ENCODE results near the gene PCCA.
"Not testable (repeated sequence)": the region's sequence is repeated elsewhere in the genome, so short reads cannot be mapped to it uniquely, and the experiment has no call there.

Gene PCCA

GRCh38 chr13:100364591-100364990, 275.7 kb downstream of the PCCA start:
- no peak for DNase-seq

GRCh38 chr13:100365680-100366079, 276.8 kb downstream of the PCCA start:
- no peak for DNase-seq

- no peak for DNase-seq
Measured at GRCh38 chr13:100378533-100378932, 289.6 kb downstream of the PCCA start.

- DNase-seq, result no peak
Measured at GRCh38 chr13:100381595-100382224, 292.8 kb downstream of the PCCA start.

GRCh38 chr13:100382785-100383184, 293.9 kb downstream of the PCCA start:
- DNase-seq, result peak; percentile 67

- no peak for DNase-seq
Measured at GRCh38 chr13:100387416-100387815, 298.5 kb downstream of the PCCA start.

GRCh38 chr13:100388150-100388549, 299.3 kb downstream of the PCCA start:
- not testable (repeated sequence) for DNase-seq

- DNase-seq, result no peak
Measured at GRCh38 chr13:100388923-100389322, 300.0 kb downstream of the PCCA start.

- no peak for DNase-seq
Measured at GRCh38 chr13:100389617-100390016, 300.7 kb downstream of the PCCA start.

- DNase-seq, result peak; percentile 96
Measured at GRCh38 chr13:100392709-100393630, 304.1 kb downstream of the PCCA start.

GRCh38 chr13:100394005-100394695, 305.3 kb downstream of the PCCA start:
- no peak for DNase-seq

GRCh38 chr13:100395698-100396373, 306.9 kb downstream of the PCCA start:
- DNase-seq, result no peak

GRCh38 chr13:100396776-100397175, 307.9 kb downstream of the PCCA start:
- no peak for DNase-seq

GRCh38 chr13:100397627-100398026, 308.7 kb downstream of the PCCA start:
- DNase-seq, result no peak

- no peak for DNase-seq
Measured at GRCh38 chr13:100398360-100398759, 309.5 kb downstream of the PCCA start.

- no peak for DNase-seq
Measured at GRCh38 chr13:100399455-100399854, 310.6 kb downstream of the PCCA start.

GRCh38 chr13:100403675-100404074, 314.8 kb downstream of the PCCA start:
- DNase-seq, result no peak

- no peak for DNase-seq
Measured at GRCh38 chr13:100409132-100409531, 320.2 kb downstream of the PCCA start.

GRCh38 chr13:100423375-100423774, 334.5 kb downstream of the PCCA start:
- peak; percentile 92 for DNase-seq

- no peak for DNase-seq
Measured at GRCh38 chr13:100428986-100429385, 340.1 kb downstream of the PCCA start.

GRCh38 chr13:100432611-100433010, 343.7 kb downstream of the PCCA start:
- DNase-seq, result no peak

- no peak for DNase-seq
Measured at GRCh38 chr13:100433475-100433874, 344.6 kb downstream of the PCCA start.
